Measurements from ENCODE around the gene PCDH15. TPM values are rescaled to one million over a fixed set of nuclear protein-coding genes. Genes with fewer than 3 reads are reported as not detected.

PCDH15 gene
- total and polyA plus RNA-seq, 2 experiments from 2014 or later, result 1.1 to 1.7 TPM

- Histone ChIP-seq H3K9me2 (replicated peaks; ENCODE audit: insufficient read depth) (no peaks in the 10 kb centered on the region), H3K36me3 (replicated peaks; ENCODE audit: insufficient read depth, low read depth) (no peaks in the 10 kb centered on the region), H3K4me1 (ENCODE audit: insufficient read depth) (no peaks in the 10 kb centered on the region), H3K79me2 (no peaks in the 10 kb centered on the region), H3K4me2 (no peak overlapping the region), H2AFZ (no peak overlapping the region), H3K27me3 (no peaks in the 10 kb centered on the region), H3K27ac (no peak overlapping the region), H3K9me3 (ENCODE audit: low read depth) (no peaks in the 10 kb centered on the region), H4K20me1 (ENCODE audit: insufficient read depth, poor library complexity, severe bottlenecking) (no peaks in the 10 kb centered on the region), H3K4me3 (no peak overlapping the region)
- peak; percentile 13 for DNase-seq (ENCODE audit: low spot score)
- WGBS (ENCODE audit: low lambda C conversion rate, missing lambda C conversion rate), result 21% methylated on average over 1 of the region's 1 CpG
- TF ChIP-seq CTCF (IDR thresholded peaks at IDR 0.05; ENCODE audit: poor library complexity) (no peak), EZH2 (IDR thresholded peaks at IDR 0.05; ENCODE audit: borderline replicate concordance) (no peak), EZH2phosphoT487 (IDR thresholded peaks at IDR 0.05; ENCODE audit: low read depth, severe bottlenecking, unreplicated experiment) (no peak)
These were observed 957.2 kb downstream of the PCDH15 start for GRCh38 chr10:53843736-53844362.

DNA sequence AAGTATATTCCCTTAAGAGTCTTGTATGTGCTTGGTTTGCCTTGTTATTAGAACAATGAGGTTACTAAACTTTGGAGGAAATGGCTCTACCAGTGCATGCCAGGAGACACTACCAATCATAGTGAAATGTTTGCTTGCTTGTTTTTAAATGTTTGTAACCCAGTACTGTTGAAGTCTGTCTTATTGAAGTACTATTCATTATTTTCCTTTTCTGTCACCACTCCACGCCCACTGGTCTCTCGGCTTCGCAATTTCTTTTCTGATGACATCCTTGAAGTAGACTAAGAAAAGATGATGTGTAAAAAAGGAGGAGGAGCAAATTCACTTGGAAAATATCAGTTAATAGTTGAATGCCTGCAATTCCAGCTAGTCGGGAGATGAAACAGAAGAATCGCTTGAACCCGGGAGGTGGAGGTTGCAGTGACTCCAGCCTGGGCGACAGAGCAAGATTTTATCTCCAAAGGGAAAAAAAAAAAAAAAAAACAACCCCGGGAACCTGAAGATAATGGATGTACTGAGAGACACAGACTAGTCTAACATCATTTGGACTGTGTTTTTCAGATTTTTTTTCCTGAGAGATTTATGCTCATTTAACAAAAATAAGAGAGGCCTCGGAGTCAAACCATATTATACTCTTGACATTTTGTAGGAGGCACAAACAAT lies 959.4 kb downstream of the PCDH15 start:
- no peaks in the 10 kb centered on the region for H4K20me1 ChIP-seq (ENCODE audit: insufficient read depth, poor library complexity, severe bottlenecking)
- H3K9me2 ChIP-seq (replicated peaks; ENCODE audit: insufficient read depth), result no peaks in the 10 kb centered on the region
- no peak overlapping the region for H3K4me3 ChIP-seq
- no peak overlapping the region for H3K4me2 ChIP-seq
- TF ChIP-seq CTCF (IDR thresholded peaks at IDR 0.05; ENCODE audit: poor library complexity) (no peak), EZH2 (IDR thresholded peaks at IDR 0.05; ENCODE audit: borderline replicate concordance) (no peak), EZH2phosphoT487 (IDR thresholded peaks at IDR 0.05; ENCODE audit: low read depth, severe bottlenecking, unreplicated experiment) (no peak)
- WGBS (ENCODE audit: low lambda C conversion rate, missing lambda C conversion rate), result 56% methylated on average over 9 of the region's 9 CpGs
- H3K9me3 ChIP-seq (ENCODE audit: low read depth), result no peaks in the 10 kb centered on the region
- no peak overlapping the region for H2AFZ ChIP-seq
- no peaks in the 10 kb centered on the region for H3K4me1 ChIP-seq (ENCODE audit: insufficient read depth)
- H3K27me3 ChIP-seq, result no peaks in the 10 kb centered on the region
- H3K36me3 ChIP-seq (replicated peaks; ENCODE audit: insufficient read depth, low read depth), result no peaks in the 10 kb centered on the region
- no peaks in the 10 kb centered on the region for H3K79me2 ChIP-seq
- DNase-seq (ENCODE audit: low spot score), result no peak
- H3K27ac ChIP-seq, result no peak overlapping the region

DNA sequence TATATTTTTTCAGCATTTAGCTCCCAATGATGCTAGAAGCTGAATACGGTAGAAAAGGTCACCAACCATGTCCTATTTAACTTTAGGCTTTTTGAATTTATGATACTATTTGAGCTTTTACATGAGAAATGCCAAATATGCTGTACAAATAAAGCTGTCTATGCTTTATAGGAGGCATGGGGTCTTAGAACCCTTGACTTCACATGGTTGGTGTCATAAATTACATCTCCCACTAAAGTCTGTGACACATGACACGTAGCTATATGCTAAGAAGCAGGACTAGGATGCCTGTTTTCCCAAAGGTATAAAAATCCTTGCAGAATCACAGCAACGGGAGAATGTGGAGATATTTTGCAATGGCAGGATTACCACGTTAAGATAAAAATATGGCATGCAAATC lies 960.4 kb downstream of the PCDH15 start:
- TF ChIP-seq EZH2phosphoT487 (IDR thresholded peaks at IDR 0.05; ENCODE audit: low read depth, severe bottlenecking, unreplicated experiment) (no peak), CTCF (IDR thresholded peaks at IDR 0.05; ENCODE audit: poor library complexity) (no peak), EZH2 (IDR thresholded peaks at IDR 0.05; ENCODE audit: borderline replicate concordance) (no peak)
- Histone ChIP-seq H3K4me1 (ENCODE audit: insufficient read depth) (no peaks in the 10 kb centered on the region), H3K9me2 (replicated peaks; ENCODE audit: insufficient read depth) (no peaks in the 10 kb centered on the region), H3K4me2 (no peak overlapping the region), H4K20me1 (ENCODE audit: insufficient read depth, poor library complexity, severe bottlenecking) (no peaks in the 10 kb centered on the region), H2AFZ (no peak overlapping the region), H3K9me3 (ENCODE audit: low read depth) (no peaks in the 10 kb centered on the region), H3K79me2 (no peaks in the 10 kb centered on the region), H3K27me3 (no peaks in the 10 kb centered on the region), H3K36me3 (replicated peaks; ENCODE audit: insufficient read depth, low read depth) (no peaks in the 10 kb centered on the region), H3K27ac (no peak overlapping the region), H3K4me3 (no peak overlapping the region)
- WGBS (ENCODE audit: low lambda C conversion rate, missing lambda C conversion rate), result 54% methylated on average over 4 of the region's 4 CpGs
- DNase-seq (ENCODE audit: low spot score), result no peak
